ENCODE results near the gene MED29. TPM values are rescaled to one million over a fixed set of nuclear protein-coding genes. Genes with fewer than 3 reads are reported as not detected.
A peak's percentile ranks its signal among the peaks of the same experiment; 100 is the strongest.

MED29 gene
- total and polyA plus RNA-seq, 2 of the 13 experiments (the other 11 are each of a cell fraction or from before 2014, with no cell fraction given), result 14.0 to 19.7 TPM

DNA sequence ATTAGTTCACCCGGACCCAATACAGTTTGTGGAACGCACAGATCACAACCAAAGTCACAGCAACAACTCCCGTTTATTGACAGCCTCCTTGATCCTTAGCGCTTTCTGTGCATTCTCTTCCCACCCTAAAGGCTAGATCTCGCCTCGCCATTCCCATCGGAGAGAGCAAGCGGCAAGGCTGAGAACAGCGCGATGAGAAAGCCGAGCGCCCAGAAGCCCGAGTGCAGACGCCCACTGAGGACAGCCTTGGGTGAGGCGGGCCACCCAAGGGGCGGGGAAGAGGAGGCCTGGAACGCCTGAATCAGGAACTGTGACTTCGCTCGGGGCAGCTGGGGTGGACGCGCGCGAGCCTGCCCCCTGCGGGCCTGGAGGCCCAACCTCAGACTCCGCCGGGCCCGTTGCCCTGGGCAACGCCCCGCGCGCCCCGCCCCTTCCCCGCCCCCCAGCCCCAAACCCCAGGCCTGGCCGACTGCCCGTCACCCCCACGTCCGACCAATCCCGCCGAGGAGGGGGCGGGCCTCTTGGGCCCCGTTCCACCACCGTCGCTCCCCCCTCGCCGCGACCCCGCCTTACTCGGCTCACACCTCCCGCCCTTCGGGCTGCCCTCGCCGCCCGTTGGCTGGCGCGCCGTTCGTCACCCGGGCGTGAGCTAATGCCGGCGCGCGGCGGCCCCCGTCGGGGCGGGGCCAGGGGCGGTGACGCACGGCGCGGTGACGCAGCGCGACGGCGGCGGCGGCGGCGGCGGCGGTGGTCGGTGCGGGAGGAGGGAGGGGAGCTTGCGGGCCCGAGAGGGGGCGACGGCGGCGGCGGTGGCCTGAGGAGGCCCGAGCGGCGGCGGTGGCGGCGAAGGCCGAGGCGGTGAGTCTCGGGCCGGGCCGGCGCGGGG is 49.2 kb upstream of the MED29 start, which contains the start of gene SAMD4B (continued):
- TF ChIP-seq HOXA7 (CRISPR knock-in tag; IDR thresholded peaks at IDR 0.05), result no peak
- TF ChIP-seq ZNF207 (IDR thresholded peaks at IDR 0.05; ENCODE audit: borderline replicate concordance), result no peak
- TF ChIP-seq, protein P1, sequence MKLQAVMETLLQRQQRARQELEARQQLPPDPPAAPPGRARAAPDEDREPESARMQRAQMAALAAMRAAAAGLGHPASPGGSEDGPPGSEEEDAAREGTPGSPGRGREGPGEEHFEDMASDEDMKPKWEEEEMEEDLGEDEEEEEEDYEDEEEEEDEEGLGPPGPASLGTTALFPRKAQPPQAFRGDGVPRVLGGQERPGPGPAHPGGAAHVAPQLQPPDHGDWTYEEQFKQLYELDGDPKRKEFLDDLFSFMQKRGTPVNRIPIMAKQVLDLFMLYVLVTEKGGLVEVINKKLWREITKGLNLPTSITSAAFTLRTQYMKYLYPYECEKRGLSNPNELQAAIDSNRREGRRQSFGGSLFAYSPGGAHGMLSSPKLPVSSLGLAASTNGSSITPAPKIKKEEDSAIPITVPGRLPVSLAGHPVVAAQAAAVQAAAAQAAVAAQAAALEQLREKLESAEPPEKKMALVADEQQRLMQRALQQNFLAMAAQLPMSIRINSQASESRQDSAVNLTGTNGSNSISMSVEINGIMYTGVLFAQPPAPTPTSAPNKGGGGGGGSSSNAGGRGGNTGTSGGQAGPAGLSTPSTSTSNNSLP (IDR thresholded peaks at IDR 0.05; ENCODE audit: low read depth, low read length), result no peak
- TF ChIP-seq ZSCAN12 (CRISPR knock-in tag; IDR thresholded peaks at IDR 0.05), result no peak
- TF ChIP-seq ZNF430 (CRISPR knock-in tag; IDR thresholded peaks at IDR 0.05), result no peak; the same call in 1 of the 2 replicates
- TF ChIP-seq FUBP1 (CRISPR knock-in tag; IDR thresholded peaks at IDR 0.05; ENCODE audit: borderline replicate concordance), result no peak
- TF ChIP-seq HIVEP1 (CRISPR knock-in tag; IDR thresholded peaks at IDR 0.05), result peak; percentile 85
- TF ChIP-seq ZNF24 (IDR thresholded peaks at IDR 0.05), result no peak
- 0 out of 2 replicates have a peak, but pooled peaks have one; percentile 36 for TF ChIP-seq ZBTB49 (CRISPR knock-in tag; IDR thresholded peaks at IDR 0.05; ENCODE audit: borderline replicate concordance)
- peak; percentile 71 for TF ChIP-seq MED1 (CRISPR knock-in tag; IDR thresholded peaks at IDR 0.05)
- TF ChIP-seq SP5 (CRISPR knock-in tag; IDR thresholded peaks at IDR 0.05; ENCODE audit: borderline replicate concordance, low read depth), result peak; percentile 89
- no peak for TF ChIP-seq ZNF75D (CRISPR knock-in tag; IDR thresholded peaks at IDR 0.05; ENCODE audit: borderline replicate concordance)
- TF ChIP-seq HOXA9 (CRISPR knock-in tag; IDR thresholded peaks at IDR 0.05; ENCODE audit: borderline replicate concordance), result no peak
- no peak for TF ChIP-seq SMARCE1 (IDR thresholded peaks at IDR 0.05; ENCODE audit: borderline replicate concordance)
- 0 out of 2 replicates have a peak, but pooled peaks have one; percentile 30 for TF ChIP-seq BRCA1 (CRISPR knock-in tag; IDR thresholded peaks at IDR 0.05)
- TF ChIP-seq ZNF124 (CRISPR knock-in tag; IDR thresholded peaks at IDR 0.05), result peak; percentile 86
- TF ChIP-seq DMAP1 (CRISPR knock-in tag; IDR thresholded peaks at IDR 0.05), result peak; percentile 74; the same call in 1 of the 2 replicates
- TF ChIP-seq DPF2 (CRISPR knock-in tag; IDR thresholded peaks at IDR 0.05; ENCODE audit: borderline replicate concordance, low read depth), result 0 out of 2 replicates have a peak, but pooled peaks have one; percentile 19
- no peak for TF ChIP-seq ZFP90 (CRISPR knock-in tag; IDR thresholded peaks at IDR 0.05; ENCODE audit: borderline replicate concordance)
- no peak for TF ChIP-seq PCBP1 (IDR thresholded peaks at IDR 0.05; ENCODE audit: borderline replicate concordance, low read depth, low read length)
- TF ChIP-seq SNRNP70 (IDR thresholded peaks at IDR 0.05; ENCODE audit: low read depth, low read length), result no peak
- TF ChIP-seq HOXD1 (CRISPR knock-in tag; IDR thresholded peaks at IDR 0.05), result no peak
- no peak; the same call in 1 of the 2 replicates for TF ChIP-seq SRY (CRISPR knock-in tag; IDR thresholded peaks at IDR 0.05)
- TF ChIP-seq ZFP37 (CRISPR knock-in tag; IDR thresholded peaks at IDR 0.05; ENCODE audit: borderline replicate concordance), result no peak
- TF ChIP-seq NCOA1 (CRISPR knock-in tag; IDR thresholded peaks at IDR 0.05), result no peak
- TF ChIP-seq ZNF205 (CRISPR knock-in tag; IDR thresholded peaks at IDR 0.05), result no peak

Measured in HepG2 (cell line).